Panc1 (cell line): ENCODE measurements around the gene PSMD3. TPM values are rescaled to one million over a fixed set of nuclear protein-coding genes. Genes with fewer than 3 reads are reported as not detected.

Experiments
- ATAC-seq: fragments of 200-7000 bp; cut with Tn5 transposase; 2 replicates; pipeline ENCODE4 v1.9.1; 2020; ENCODE audit warnings: mild to moderate bottlenecking, moderate library complexity
- BruUV-seq: library from RNA; stranded (reverse); fragments of 400-500 nt; replicated peaks from 2 replicates; lab custom pipeline; 2021; lab: Mats Ljungman, UMichigan
- CTCF ChIA-PET: fragments of 300-600 bp; sonication (Branson Sonifier 250); formaldehyde crosslinking; loops from one replicate; lab custom pipeline; 2022; ENCODE audit warnings: antibody characterized with exemption; lab: Charles Lee
- POLR2A ChIA-PET: fragments of 300-600 bp; sonication (Branson Sonifier 250); formaldehyde crosslinking; loops from one replicate; lab custom pipeline; 2022; ENCODE audit warnings: antibody characterized with exemption; lab: Charles Lee
- DNase-seq: peaks from one replicate; pipeline ENCODE4 v3.0.0-alpha.2; 2010; ENCODE audit warnings: low read depth, low spot score
- H3K27ac ChIP-seq: 2 replicates; pipeline ENCODE4 v1.5.1; 2011; ENCODE audit warnings: mild to moderate bottlenecking, low read length, inconsistent platforms
- H3K27me3 ChIP-seq: fragments of 200-500 bp; sonication (Bioruptor generic); 2 replicates; pipeline ENCODE4 v1.6.0; 2014; ENCODE audit warnings: low read length, inconsistent platforms; ENCODE audit not compliant: control insufficient read depth, insufficient read depth
- H3K36me3 ChIP-seq: fragments of 200-500 bp; sonication (Bioruptor generic); 2 replicates; pipeline ENCODE4 v1.5.1; 2014; ENCODE audit warnings: inconsistent platforms, mild to moderate bottlenecking, low read length, moderate library complexity; ENCODE audit not compliant: control insufficient read depth, insufficient read depth
- H3K4me1 ChIP-seq: 2 replicates; pipeline ENCODE4 v1.5.1; 2011; ENCODE audit warnings: inconsistent platforms, mild to moderate bottlenecking, low read length, moderate library complexity; ENCODE audit not compliant: control insufficient read depth, insufficient read depth
- H3K4me3 ChIP-seq, 2 experiments: 2 replicates each; pipeline ENCODE4 v1.5.1; 2011 to 2012; ENCODE audit warnings: low read depth in 2 of 2, low read length in 2 of 2, mild to moderate bottlenecking in 2 of 2, inconsistent platforms in 1 of 2, moderate library complexity in 1 of 2
- H3K9me3 ChIP-seq: fragments of 200-500 bp; sonication (Bioruptor generic); 2 replicates; pipeline ENCODE4 v1.5.1; 2014; ENCODE audit warnings: low read depth, mild to moderate bottlenecking, inconsistent platforms, low read length, moderate library complexity; ENCODE audit not compliant: control insufficient read depth, insufficient read depth
- CTCF ChIP-seq: fragments of 450-650 bp; IDR thresholded peaks from 2 replicates; pipeline ENCODE4 v1.5.1; 2017; ENCODE audit warnings: mild to moderate bottlenecking
- POLR2AphosphoS5 ChIP-seq: IDR thresholded peaks from 2 replicates; pipeline ENCODE4 v1.6.1; 2012; ENCODE audit warnings: mild to moderate bottlenecking, low read depth, low read length, moderate library complexity
- REST ChIP-seq, 2 experiments: IDR thresholded peaks; 2 replicates each; pipeline ENCODE4 v1.6.1; 2011 to 2012; ENCODE audit warnings: low read depth in 2 of 2, control low read depth in 1 of 2, low read length in 1 of 2, mild to moderate bottlenecking in 1 of 2, moderate library complexity in 1 of 2; ENCODE audit not compliant: insufficient read depth in 1 of 2
- SIN3A ChIP-seq: IDR thresholded peaks from 2 replicates; pipeline ENCODE4 v1.6.1; 2012; ENCODE audit warnings: low read depth, mild to moderate bottlenecking, low read length, moderate library complexity, borderline replicate concordance; ENCODE audit not compliant: insufficient read depth
- TCF7L2 ChIP-seq: IDR thresholded peaks from 2 replicates; pipeline ENCODE4 v1.6.1; 2011; ENCODE audit warnings: mild to moderate bottlenecking, low read depth, low read length, inconsistent platforms
- in situ Hi-C: cut with HindIII; loops from 2 replicates; pipeline ENCODE4 v1.10.0; 2016; ENCODE audit warnings: low sequenced_read_pairs, low pct_unique_long_range_greater_than_20kb
- intact Hi-C: fragments of 100-400 bp; cut with micrococcal nuclease; formaldehyde crosslinking; loops from one replicate; pipeline ENCODE4 v1.10.0; 2022; ENCODE audit not compliant: unreplicated experiment
- total RNA-seq: library from RNA; stranded (reverse); gene quantifications from one replicate; pipeline ENCODE4 v1.2.1, GENCODE V29; 2021; ENCODE audit not compliant: unreplicated experiment

Gene PSMD3
- total RNA-seq, 1 experiment from 2014 or later: 175 TPM

GRCh38 chr17:39954876-39955275, 25.7 kb upstream of the PSMD3 start:
- ATAC-seq (no peak), DNase-seq (no peak)
- Histone ChIP-seq H3K9me3 (no peaks in the 10 kb centered on the region), H3K27ac (no peak overlapping the region), H3K27me3 (no peaks in the 10 kb centered on the region), H3K4me1 (no peaks in the 10 kb centered on the region; the same call in 1 of the 2 replicates), H3K4me3 (no peak overlapping the region), H3K36me3 (no peaks in the 10 kb centered on the region)
- intact Hi-C loops: no loop called here
- CTCF ChIA-PET: interaction anchor here (0.7 kb wide), 1 partner anchor 26 kb away, joined by 3 read pairs; the partner anchor contains the start of gene PSMD3
- TF ChIP-seq TCF7L2: no peak
- in situ Hi-C loops: no loop called here
- no TSS peak for BruUV-seq
- POLR2A ChIA-PET: no interaction called here

DNA sequence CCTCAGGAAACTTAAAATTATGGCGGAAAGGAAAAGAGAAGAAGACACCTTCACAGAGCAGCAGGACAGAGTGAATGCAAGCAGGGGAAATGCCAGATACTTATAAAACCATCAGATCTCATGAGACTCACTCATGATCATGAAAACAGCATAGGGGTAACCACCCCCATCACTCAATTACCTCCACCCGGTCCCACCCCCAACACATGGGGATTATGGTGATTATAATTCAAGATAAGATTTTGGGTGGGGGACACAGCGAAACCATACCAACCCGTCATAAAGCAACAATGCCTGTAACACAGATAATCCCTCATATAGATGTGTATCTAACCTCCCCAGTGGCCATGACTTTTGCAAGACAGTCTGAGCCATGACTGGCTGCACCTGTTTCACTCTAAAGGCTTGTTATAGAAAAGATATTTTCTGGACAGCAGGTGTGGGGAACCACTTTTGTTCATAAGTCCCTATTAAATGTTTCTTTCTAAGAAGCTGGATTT, 24.8 kb upstream of the PSMD3 start:
- H3K27ac ChIP-seq: no peak overlapping the region
- intact Hi-C loops (no loop called here), in situ Hi-C loops (no loop called here)
- ChIA-PET POLR2A (interaction anchor here (0.7 kb wide), 1 partner anchor 16 kb away, joined by 3 read pairs; no protein-coding TSS in a partner anchor), CTCF (no interaction called here)
- BruUV-seq: no TSS peak
- ATAC-seq (no peak), DNase-seq (no peak)
- H3K9me3 ChIP-seq: no peaks in the 10 kb centered on the region
- H3K4me1 ChIP-seq: no peaks in the 10 kb centered on the region; the same call in 1 of the 2 replicates
- H3K36me3 ChIP-seq: no peaks in the 10 kb centered on the region
- TF ChIP-seq SIN3A: no peak
- H3K4me3 ChIP-seq: no peak overlapping the region
- H3K27me3 ChIP-seq: no peaks in the 10 kb centered on the region

GRCh38 chr17:39960524-39961041, 20.0 kb upstream of the PSMD3 start:
- no peaks in the 10 kb centered on the region for H3K27me3 ChIP-seq
- in situ Hi-C loops: no loop called here
- ChIA-PET POLR2A (no interaction called here), CTCF (interaction anchor here (0.7 kb wide), 1 partner anchor 52 kb away, joined by 5 read pairs; no protein-coding TSS in a partner anchor)
- no peak for TF ChIP-seq CTCF
- TF ChIP-seq REST (IDR thresholded peaks at IDR 0.05; ENCODE audit: insufficient read depth in 1 of 2, low read depth in 2 of 2, low read length in 1 of 2): no peak
- TF ChIP-seq POLR2AphosphoS5: no peak
- no TSS peak for BruUV-seq
- DNase-seq (no peak), ATAC-seq (no peak)
- H3K36me3 ChIP-seq: no peaks in the 10 kb centered on the region
- H3K27ac ChIP-seq: no peak overlapping the region
- no peaks in the 10 kb centered on the region for H3K9me3 ChIP-seq
- no peaks in the 10 kb centered on the region for H3K4me1 ChIP-seq
- intact Hi-C loops: no loop called here
- H3K4me3 ChIP-seq: no peak overlapping the region
